ENCODE data around the gene ZNF618.

ZNF618 gene

DNA sequence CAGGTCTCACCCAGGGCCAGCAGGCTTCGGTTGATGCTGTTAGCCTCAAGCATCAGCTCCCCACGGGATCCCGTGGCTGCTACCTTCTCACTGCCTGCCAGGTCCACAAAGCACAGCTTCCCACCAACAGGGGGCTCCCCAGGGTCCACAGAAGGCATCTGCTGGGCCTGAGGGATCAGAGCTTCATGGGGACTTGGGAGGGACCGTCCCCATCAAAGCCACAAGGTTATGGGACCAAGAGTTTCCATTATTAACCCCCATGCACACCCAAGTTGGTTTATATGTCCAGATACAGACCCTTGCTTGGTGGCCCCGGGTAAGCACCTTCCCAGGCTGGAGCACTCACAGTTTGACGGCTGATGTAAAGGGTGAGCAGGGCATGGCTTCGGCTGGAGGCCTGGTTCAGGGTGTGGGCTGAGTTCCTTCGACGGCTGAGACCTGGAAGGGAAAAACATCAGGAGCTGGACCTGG, 220.0 kb downstream of the ZNF618 start:
- DNase-seq (ENCODE audit: low read depth), result no peak
- TF ChIP-seq, protein P1, sequence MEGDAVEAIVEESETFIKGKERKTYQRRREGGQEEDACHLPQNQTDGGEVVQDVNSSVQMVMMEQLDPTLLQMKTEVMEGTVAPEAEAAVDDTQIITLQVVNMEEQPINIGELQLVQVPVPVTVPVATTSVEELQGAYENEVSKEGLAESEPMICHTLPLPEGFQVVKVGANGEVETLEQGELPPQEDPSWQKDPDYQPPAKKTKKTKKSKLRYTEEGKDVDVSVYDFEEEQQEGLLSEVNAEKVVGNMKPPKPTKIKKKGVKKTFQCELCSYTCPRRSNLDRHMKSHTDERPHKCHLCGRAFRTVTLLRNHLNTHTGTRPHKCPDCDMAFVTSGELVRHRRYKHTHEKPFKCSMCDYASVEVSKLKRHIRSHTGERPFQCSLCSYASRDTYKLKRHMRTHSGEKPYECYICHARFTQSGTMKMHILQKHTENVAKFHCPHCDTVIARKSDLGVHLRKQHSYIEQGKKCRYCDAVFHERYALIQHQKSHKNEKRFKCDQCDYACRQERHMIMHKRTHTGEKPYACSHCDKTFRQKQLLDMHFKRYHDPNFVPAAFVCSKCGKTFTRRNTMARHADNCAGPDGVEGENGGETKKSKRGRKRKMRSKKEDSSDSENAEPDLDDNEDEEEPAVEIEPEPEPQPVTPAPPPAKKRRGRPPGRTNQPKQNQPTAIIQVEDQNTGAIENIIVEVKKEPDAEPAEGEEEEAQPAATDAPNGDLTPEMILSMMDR (IDR thresholded peaks at IDR 0.05; ENCODE audit: low read depth, low read length, missing control alignments), result no peak
- H3K4me3 ChIP-seq (ENCODE audit: low read depth, low read length), result no peak overlapping the region
- in situ Hi-C loops (cut with HindIII; ENCODE audit: low sequenced_read_pairs), result loop anchor here (5.0 kb wide), 1 partner anchor 96 kb away; no protein-coding TSS in a partner anchor

GRCh38 chr9:114096866-114097612, 220.9 kb downstream of the ZNF618 start:
- TF ChIP-seq, protein P1 (IDR thresholded peaks at IDR 0.05; ENCODE audit: low read depth, low read length, missing control alignments), result no peak
- in situ Hi-C loops (cut with HindIII; ENCODE audit: low sequenced_read_pairs), result loop anchor here (5.0 kb wide), 1 partner anchor 95 kb away; no protein-coding TSS in a partner anchor
- DNase-seq (ENCODE audit: low read depth), result no peak
- H3K4me3 ChIP-seq (ENCODE audit: low read depth, low read length), result no peak overlapping the region

DNA sequence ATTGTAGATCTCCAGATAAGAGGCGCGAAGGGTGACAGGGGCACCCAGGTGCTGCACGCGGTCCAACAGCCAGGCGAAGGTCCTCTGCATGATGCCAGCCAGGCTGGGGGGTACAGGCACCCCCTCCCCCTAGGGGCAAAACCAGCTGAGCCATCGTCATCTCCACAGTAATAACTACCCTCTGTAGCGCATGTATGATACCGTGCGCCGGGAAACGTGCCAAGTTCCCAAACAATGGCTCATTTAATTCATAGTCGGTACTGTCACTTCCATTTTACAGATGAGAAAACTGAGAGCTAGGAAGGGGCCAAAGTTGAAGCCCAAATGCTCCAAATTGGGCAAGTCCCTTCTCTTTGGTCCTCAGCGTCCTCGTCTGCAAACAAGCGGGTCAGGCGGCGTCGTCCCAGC, 221.5 kb downstream of the ZNF618 start:
- TF ChIP-seq, protein P1 (IDR thresholded peaks at IDR 0.05; ENCODE audit: low read depth, low read length, missing control alignments), result no peak
- H3K4me3 ChIP-seq (ENCODE audit: low read depth, low read length), result peak overlapping the region; percentile 38
- in situ Hi-C loops (cut with HindIII; ENCODE audit: low sequenced_read_pairs), result loop anchor here (5.0 kb wide), 1 partner anchor 95 kb away; no protein-coding TSS in a partner anchor
- no peak for DNase-seq (ENCODE audit: low read depth)

DNA sequence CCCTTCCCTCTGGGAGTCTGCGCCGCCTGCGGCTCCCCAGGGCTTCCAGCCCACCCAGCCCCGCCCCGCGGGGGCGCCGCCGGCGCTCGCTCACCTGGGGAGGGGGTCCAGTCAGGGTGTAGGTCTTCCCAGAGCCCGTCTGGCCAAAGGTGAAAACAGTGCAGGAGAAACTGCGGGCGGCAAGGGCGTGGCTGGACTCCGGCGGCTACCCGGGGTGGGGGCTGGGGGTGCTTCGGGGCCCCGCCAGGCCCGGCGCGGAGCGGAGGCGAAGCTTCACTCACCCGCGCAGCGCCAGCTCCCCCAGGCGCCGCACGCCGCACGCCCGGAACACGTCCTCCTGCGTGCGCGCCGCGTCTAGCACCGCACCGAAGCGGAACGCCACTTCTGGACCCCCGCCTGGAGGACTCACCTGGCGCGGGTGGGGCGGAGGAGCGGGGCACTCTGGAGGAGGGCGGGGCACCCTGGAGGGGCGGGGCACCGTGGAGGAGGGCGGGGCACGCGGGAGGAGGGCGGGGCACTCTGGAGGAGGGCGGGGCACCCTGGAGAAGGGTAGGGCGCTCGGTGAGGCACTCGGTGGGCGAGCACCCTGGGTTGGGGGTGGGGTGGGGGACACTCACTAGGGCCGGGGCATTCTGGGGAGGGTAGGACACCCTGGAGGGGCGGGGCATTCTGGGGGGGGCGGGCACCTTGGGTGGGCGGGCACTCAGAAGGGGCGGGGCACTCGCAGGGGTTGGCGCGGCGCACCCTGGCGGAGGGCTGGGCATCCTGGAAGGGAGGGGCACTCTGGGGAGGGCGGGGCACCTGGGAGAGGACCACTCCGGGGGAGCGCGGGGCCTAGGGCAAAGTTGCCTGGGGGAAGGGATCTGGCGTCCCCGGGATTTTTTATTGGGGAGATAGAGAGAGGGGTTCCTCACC, 222.2 kb downstream of the ZNF618 start:
- peak overlapping the region; percentile 38 for H3K4me3 ChIP-seq (ENCODE audit: low read depth, low read length)
- in situ Hi-C loops (cut with HindIII; ENCODE audit: low sequenced_read_pairs), result loop anchor here (5.0 kb wide), 1 partner anchor 94 kb away; no protein-coding TSS in a partner anchor
- TF ChIP-seq, protein P1 (IDR thresholded peaks at IDR 0.05; ENCODE audit: low read depth, low read length, missing control alignments), result no peak
- DNase-seq (ENCODE audit: low read depth), result no peak

DNA sequence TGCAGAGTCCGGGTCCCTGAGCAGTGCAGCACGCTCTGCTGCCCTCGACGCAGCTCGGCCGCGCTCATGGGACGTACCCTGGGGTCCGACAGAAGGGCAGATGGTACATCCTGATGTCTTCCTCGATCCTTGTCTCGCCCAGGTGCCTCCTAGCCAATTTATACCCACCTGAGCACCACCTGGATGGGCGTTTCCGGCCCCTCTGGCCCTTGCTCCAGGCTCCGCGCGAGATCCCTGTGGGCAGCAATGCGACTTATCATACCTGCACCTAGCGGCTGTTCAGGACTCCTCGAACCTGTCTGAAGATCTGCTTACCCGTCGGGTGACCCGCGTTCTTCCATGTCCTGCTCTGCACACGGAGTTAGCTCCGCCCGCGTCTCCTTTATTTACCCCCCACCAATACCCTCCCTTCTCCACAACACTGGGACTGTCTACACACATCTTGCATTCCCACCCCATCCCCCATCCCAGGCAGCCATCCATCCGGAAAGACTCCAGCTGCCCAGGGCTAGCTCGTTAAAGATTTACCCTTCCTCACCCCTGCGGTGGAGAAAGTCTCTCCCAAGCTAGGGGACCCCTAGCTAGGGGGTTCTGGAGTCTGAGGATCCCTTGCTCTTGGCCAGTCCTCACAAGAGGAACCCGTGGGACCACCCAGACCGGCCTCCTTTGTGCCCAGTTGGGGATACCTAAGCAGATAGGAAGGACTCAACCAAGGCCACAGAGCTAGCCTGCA, 223.0 kb downstream of the ZNF618 start, which contains the start of gene KIF12:
KIF12 (minus strand) TSS at position 357 of the 733 bp plus-strand sequence; CDS start at position 341, 16 bp downstream.
- TF ChIP-seq, protein P1 (IDR thresholded peaks at IDR 0.05; ENCODE audit: low read depth, low read length, missing control alignments), result no peak
- peak within 1 kb of the TSS; percentile 38 for H3K4me3 ChIP-seq (ENCODE audit: low read depth, low read length)
- DNase-seq (ENCODE audit: low read depth), result no peak
- in situ Hi-C loops (cut with HindIII; ENCODE audit: low sequenced_read_pairs), result loop anchor here (5.0 kb wide), 1 partner anchor 93 kb away; no protein-coding TSS in a partner anchor

Data from astrocyte of the cerebellum (primary cell).